Measurements from ENCODE around the gene ACKR1.

DNA sequence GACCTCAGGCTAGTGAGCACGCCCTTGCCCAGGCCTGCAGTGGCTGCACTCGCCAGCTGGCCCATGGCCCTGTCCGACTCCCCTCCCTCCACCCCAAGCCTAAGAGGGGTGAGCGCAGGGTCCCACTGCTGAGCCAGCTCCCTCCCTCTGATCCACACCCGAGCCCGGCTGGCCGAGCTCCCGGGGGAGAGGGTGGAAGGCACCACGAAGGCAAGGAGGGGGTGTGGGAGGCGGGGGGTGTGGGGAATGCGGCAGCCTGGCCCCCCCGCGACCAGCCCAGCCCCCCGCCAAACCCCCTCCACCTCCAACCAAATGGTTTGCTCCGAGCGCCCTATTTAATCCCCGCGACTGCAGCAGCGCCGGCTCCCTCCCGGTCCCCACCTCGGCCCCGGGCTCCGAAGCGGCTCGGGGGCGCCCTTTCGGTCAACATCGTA is 33.4 kb upstream of the ACKR1 start, which contains the start of gene CADM3:
- TF ChIP-seq, protein P1, sequence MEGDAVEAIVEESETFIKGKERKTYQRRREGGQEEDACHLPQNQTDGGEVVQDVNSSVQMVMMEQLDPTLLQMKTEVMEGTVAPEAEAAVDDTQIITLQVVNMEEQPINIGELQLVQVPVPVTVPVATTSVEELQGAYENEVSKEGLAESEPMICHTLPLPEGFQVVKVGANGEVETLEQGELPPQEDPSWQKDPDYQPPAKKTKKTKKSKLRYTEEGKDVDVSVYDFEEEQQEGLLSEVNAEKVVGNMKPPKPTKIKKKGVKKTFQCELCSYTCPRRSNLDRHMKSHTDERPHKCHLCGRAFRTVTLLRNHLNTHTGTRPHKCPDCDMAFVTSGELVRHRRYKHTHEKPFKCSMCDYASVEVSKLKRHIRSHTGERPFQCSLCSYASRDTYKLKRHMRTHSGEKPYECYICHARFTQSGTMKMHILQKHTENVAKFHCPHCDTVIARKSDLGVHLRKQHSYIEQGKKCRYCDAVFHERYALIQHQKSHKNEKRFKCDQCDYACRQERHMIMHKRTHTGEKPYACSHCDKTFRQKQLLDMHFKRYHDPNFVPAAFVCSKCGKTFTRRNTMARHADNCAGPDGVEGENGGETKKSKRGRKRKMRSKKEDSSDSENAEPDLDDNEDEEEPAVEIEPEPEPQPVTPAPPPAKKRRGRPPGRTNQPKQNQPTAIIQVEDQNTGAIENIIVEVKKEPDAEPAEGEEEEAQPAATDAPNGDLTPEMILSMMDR (IDR thresholded peaks at IDR 0.05; ENCODE audit: low read depth, low read length) = no peak
- TF ChIP-seq EZH2phosphoT487 (IDR thresholded peaks at IDR 0.05; ENCODE audit: low read depth) = no peak
